Gastroesophageal sphincter (tissue), 3 donors: ENCODE results near the gene MBNL1.
A peak's percentile ranks its signal among the peaks of the same experiment; 100 is the strongest.

ENCODE experiments used
- CTCF ChIP-seq, 4 experiments: fragments of 200-600 bp in 2 of 4; fragments of 450-650 bp in 2 of 4; sonication (generic) in 1 of 4; IDR thresholded peaks; one replicate each; pipeline ENCODE4 v1.5.1; 2017 to 2019; ENCODE audit warnings: antibody characterized with exemption in 4 of 4, mild to moderate bottlenecking in 2 of 4, moderate library complexity in 2 of 4
- POLR2A ChIP-seq, 2 donors: fragments of 450-650 bp; IDR thresholded peaks; one replicate each; pipeline ENCODE4 v1.6.1; 2017; ENCODE audit warnings: antibody characterized with exemption in 2 of 2, mild to moderate bottlenecking in 2 of 2, moderate library complexity in 1 of 2
- POLR2AphosphoS5 ChIP-seq: sonication (generic); formaldehyde crosslinking; IDR thresholded peaks from one replicate; pipeline ENCODE4 v1.6.1; 2017; ENCODE audit warnings: antibody characterized with exemption

GRCh38 chr3:152317956-152318355 is 49.2 kb downstream of the MBNL1 start:
- TF ChIP-seq POLR2A (IDR thresholded peaks at IDR 0.05) (no peak), CTCF (IDR thresholded peaks at IDR 0.05) (no peak), POLR2AphosphoS5 (peak; percentile 39)
